Skeletal muscle cell (primary cell): ENCODE measurements around the gene USP49.
"Not testable (repeated sequence)": the region's sequence is repeated elsewhere in the genome, so short reads cannot be mapped to it uniquely, and the experiment has no call there.

Experiments used
- DNase-seq: peaks from one replicate; pipeline ENCODE4 v3.0.0-alpha.2; 2010; ENCODE audit warnings: low read depth
- H3K4me3 ChIP-seq: 2 replicates; pipeline ENCODE4 v1.5.1; 2011; ENCODE audit warnings: low read depth, mild to moderate bottlenecking, control low read depth, low read length, moderate library complexity

Gene USP49

DNA sequence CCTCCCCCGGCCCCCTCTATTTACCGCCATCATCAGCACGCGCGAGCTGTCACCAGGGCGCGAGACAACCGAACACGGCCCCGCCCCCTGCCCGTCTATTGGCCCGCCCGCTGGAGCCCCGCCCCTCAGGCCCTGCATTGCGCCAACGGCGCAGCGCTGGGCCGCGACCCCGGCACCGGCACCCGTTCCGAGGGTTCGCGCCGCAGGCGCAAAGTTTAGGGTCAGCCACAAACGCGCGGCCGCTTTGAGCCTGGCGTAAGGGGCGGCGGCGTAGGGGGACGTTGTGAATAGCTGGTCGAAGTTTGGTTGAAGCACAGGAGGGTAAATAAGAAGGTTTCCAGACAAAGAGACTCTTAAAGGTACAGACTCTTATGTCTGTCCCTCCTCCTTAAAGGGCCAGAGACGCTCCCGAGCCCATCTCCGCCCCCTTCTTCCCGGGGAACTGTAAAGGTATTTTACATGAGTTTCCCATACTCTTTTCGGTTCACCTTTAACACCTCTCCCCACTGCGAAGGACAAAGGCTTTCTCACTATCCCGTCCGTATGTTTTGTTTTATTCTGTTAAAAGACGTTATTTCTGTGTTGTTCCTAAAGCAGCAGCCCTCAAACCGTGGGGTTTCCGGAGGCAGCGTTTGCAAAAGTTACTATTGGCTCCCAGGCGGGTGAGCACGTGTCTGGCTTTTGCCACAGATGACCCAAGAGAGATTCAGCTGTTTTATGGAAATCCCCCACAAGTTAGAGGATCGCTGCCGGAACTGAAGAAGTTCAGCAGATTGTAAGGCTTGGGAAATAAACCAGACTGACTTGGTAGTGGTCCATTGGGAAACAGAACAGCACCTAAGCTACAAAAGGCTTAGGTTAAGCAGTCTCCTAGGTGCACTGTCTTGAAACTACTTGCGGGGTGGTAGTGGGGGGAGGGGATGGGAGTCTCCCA is at the start of gene USP49:
Gene USP49 (minus strand): TSS at position 76 of the 934 bp plus-strand sequence. CDS start 88,392 bp downstream, outside the sequence.
- peak within 1 kb of the TSS; percentile 81 for H3K4me3 ChIP-seq
- peak; percentile 57 for DNase-seq

GRCh38 chr6:41943456-41943855 is 48.3 kb upstream of the USP49 start:
- DNase-seq, result no peak
- no peak overlapping the region for H3K4me3 ChIP-seq

GRCh38 chr6:41942882-41943281 is 47.7 kb upstream of the USP49 start:
- DNase-seq, H3K4me3 ChIP-seq: not testable (repeated sequence)

GRCh38 chr6:41942067-41942851 is 47.1 kb upstream of the USP49 start:
- peak; percentile 60 for DNase-seq
- peak overlapping the region; percentile 36 for H3K4me3 ChIP-seq

- DNase-seq, result peak; percentile 75
- H3K4me3 ChIP-seq, result peak within 1 kb of the TSS; percentile 97
These were observed 46.3 kb upstream of the USP49 start, which contains the start of gene CCND3 for GRCh38 chr6:41941280-41942066. Gene CCND3 (minus strand): TSS chr6:41941808. CDS start chr6:41941649, 159 bp downstream.

- DNase-seq, result no peak
- peak overlapping the region; percentile 97 for H3K4me3 ChIP-seq
These were observed 45.6 kb upstream of the USP49 start for GRCh38 chr6:41940759-41941279.

GRCh38 chr6:41939848-41940758 is 44.9 kb upstream of the USP49 start:
- peak; percentile 32 for DNase-seq
- peak overlapping the region; percentile 97 for H3K4me3 ChIP-seq

- peak overlapping the region; percentile 97 for H3K4me3 ChIP-seq
- peak; percentile 52 for DNase-seq
These were observed 44.1 kb upstream of the USP49 start for GRCh38 chr6:41939176-41939847.

DNA sequence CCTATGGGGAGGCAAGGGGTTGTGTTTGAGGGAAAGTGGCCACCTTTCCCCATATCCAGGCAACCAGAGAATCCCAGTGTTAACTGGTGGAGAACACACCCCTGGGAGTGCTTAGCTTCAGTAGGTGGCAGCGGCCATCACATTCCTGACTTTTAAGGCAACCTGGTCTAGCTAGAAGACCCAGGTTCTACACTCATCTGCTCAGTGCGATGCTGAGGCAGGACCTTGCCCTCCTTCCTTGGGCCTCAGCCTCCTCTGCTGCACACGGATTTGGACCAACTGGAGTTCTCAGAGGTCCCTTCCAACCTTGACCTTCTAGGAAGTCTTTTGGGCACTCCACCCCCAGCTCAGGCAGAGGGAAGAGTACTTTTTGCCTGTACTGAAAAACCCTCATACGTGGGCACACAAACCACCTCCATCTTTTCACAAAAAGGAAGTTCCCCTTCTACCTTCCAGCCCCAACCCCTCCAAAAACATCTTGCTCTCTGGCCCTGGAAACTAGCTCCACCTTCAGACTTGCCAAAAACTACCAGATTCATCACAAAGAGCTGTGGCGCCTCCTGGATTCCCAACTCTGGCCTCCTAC is 43.5 kb upstream of the USP49 start:
- H3K4me3 ChIP-seq, result peak overlapping the region; percentile 97
- no peak for DNase-seq

- H3K4me3 ChIP-seq, result peak overlapping the region; percentile 97
- DNase-seq, result no peak
These were observed 42.8 kb upstream of the USP49 start for GRCh38 chr6:41937861-41938574.

- H3K4me3 ChIP-seq, result no peak overlapping the region
- DNase-seq, result no peak
These were observed 42.3 kb upstream of the USP49 start for GRCh38 chr6:41937472-41937860.

GRCh38 chr6:41936073-41936837 is 41.1 kb upstream of the USP49 start:
- peak; percentile 65 for DNase-seq
- no peak overlapping the region for H3K4me3 ChIP-seq

DNA sequence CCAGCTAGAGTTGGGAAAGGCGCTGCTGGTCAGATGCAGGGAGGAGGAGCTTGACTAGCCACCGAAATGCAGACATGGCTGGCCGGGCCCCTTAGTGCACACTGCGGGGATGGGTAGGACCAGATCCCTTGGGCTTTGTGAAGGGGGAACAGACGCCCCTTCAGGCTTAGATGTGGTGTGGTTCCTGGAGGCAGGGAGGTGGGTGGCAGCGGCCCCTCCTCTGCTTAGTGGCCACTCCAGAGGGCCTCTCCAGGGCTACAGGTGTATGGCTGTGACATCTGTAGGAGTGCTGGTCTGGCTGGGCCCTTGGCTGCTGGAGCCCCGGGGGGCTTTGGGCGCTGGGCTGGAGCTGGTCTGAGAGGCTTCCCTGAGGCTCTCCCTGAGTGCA is 40.5 kb upstream of the USP49 start:
- H3K4me3 ChIP-seq, result no peak overlapping the region
- DNase-seq, result no peak

- H3K4me3 ChIP-seq, result no peak overlapping the region
These were observed 40.0 kb upstream of the USP49 start for GRCh38 chr6:41935193-41935574.

DNA sequence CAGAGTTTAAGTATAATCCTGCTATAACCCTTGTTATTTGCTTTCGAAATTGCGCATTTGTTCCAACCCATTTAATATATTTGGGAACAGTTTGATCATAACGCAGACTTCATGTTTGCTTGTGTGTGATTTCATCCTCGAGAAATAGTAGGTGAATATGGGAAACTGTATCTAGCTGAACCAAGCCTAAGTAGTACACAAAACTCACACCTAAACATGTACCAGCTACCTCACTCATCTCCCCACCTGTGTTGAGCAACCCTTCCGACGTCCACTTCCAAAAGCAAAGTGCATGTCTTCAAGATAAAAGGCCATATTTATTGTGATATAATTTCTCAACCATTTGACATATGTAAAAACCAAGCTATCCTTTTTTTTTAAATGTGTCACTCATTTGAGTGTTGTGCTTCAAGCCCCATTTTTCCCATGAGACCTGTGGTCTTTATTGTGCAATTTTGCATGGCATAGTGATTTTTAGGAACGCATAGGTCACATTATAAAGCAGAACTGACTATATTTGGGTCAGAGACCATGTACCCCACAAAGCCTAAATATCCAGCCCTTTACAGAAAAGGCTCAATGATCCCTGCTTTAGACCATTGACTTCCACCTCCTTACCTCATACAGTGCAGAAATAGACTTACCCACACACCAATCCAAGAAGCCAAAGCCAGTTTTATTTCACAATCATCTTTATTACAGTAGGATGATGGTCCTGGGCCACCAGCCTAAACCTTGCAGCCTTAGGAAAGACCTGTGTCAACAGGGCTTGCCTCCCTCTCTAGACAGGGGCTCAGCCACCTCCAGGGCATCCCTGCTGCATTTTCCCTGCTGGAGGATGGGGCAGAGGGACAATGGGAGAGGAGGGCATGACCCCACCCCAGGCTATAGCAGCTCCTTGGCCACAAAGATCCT is 39.4 kb upstream of the USP49 start:
- H3K4me3 ChIP-seq, result no peak overlapping the region
- no peak for DNase-seq

More at GRCh38 chr6:41935193-41935574, 40.0 kb upstream of the USP49 start:
- no peak for DNase-seq
